ENCODE measurements around the gene AOAH.

The AOAH gene

GRCh38 chr7:36690514-36691187 lies 33.6 kb downstream of the AOAH start:
- no peak for DNase-seq

GRCh38 chr7:36690041-36690440 lies 34.3 kb downstream of the AOAH start:
- no peak for DNase-seq

GRCh38 chr7:36686499-36686898 lies 37.8 kb downstream of the AOAH start:
- no peak for DNase-seq

DNA sequence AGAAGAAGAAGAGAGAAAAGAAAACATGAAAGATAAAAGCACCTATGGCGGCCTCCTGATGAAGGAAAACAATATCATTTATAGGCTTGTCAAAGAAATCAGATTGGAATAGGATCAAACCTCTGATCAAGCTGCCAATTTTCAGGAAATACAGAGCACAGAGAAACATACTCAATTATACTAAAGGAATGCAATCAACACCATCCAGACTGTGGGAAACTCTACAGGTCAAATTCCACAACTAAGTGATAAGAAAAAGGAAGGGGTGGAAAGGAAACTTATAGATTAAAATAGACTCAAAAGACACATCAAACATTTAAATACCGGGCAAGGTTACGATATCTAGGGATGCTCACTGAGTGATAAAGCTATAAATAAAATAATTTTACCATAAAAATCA lies 39.3 kb downstream of the AOAH start:
- DNase-seq = no peak

- no peak for DNase-seq
These were observed 40.5 kb downstream of the AOAH start for GRCh38 chr7:36683695-36684357.

- DNase-seq = no peak
These were observed 41.2 kb downstream of the AOAH start for GRCh38 chr7:36683111-36683510.

- no peak for DNase-seq
These were observed 42.2 kb downstream of the AOAH start for GRCh38 chr7:36682102-36682501.

DNA sequence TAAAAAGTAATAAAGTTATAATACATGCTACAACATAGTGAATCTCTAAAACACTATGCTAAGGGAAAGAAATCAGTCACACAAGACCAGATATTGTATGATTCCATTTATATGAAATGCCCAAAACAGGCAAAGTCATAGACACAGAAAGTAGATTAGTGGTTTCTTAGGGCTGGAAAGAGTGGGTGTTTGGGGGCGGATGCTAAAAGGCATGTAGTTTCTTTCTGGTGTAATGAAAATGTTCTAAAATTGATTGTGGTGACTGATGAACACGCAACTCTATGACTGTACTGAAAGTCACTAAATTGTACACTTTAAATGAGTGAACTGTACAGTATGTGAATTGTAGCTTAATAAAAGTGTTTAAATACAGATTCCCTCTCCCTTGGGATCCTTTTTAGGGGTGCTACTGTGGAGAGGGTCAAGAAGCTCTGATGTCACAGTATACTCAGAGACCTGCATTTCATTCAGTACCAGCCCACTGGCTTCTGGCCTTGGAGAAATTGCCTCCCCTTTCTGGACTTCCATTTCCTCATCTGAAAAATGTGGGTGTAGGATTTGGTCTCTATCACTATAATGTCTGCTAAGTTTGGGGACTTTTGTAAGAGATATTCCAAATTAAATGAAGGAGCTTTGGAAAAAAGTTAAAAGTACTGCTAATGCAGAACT lies 46.4 kb downstream of the AOAH start:
- no peak for DNase-seq

- DNase-seq = no peak
These were observed 50.6 kb downstream of the AOAH start for GRCh38 chr7:36673703-36674102.

DNA sequence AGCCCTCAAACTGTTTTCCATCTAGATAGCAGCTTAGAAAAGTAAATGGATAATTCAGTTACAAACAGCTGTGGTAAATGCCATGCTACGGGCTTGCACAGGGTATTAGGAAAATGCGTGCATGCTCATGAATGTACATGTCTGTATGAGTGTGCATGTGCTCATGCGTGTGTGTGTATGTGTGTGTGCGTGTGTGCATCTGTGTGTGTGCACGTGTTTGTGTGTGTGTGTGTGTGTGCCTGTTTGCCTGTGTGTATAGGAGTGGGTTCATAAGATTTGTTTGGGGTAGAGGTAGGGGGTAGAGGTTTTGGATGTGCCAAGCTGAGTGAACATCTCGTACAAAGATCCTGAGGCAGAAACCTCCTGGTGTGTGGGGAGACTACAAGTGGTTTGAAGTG lies 52.9 kb downstream of the AOAH start:
- no peak for DNase-seq

GRCh38 chr7:36670585-36671431 lies 53.5 kb downstream of the AOAH start:
- peak; percentile 34 for DNase-seq

- no peak for DNase-seq
These were observed 55.5 kb downstream of the AOAH start for GRCh38 chr7:36668750-36669149.

GRCh38 chr7:36668080-36668479 lies 56.2 kb downstream of the AOAH start:
- DNase-seq = no peak

DNA sequence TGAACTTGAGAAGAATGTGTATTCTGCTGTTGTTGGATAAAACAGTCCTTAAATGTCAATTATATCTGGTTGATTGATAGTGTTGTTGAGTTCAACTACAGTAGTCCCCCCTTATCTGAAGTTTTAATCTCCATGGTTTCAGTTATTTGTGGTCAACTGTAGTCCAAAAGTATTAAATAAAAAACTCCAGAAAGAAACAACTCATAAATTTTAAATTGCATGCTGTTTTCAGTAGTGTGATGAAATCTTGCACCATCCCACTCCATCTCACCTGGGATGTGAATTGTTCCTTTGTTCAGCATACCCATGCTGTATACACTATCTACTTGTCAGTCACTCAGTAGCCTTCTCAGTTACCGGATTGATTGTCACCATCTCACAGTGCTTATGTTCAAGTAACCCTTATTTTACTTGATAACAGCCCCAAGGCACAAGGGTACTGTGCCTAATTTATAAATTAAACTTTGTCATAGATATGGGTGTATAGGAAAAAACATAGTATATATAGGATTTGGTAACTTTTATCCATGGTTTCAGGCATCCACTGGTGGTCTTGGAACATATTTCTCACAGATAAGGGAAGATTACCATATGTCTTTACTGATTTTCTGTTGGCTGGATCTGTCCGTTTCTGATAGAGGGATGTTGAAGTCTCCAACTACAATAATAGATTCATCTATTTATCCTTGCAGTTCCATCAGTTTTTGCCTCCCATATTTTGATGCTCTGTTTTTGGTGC lies 57.1 kb downstream of the AOAH start:
- DNase-seq = no peak

DNA sequence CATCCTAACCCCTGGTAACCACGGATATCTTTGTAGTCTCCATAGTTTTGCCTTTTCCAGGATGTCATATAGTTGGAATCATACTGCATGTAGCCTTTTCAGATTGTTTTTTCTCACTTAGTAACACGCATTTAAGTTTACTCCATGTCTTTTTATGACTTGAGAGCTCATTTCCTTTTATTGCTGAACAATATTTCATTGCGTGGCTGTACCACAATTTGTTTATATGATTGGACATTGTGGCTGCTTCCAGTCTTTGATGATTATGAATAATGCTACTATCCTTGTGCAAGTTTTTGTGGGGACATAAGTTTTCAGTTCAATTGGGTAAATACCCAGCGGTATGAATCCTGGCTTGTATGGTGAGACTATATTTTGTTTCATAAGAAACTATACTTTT lies 60.8 kb downstream of the AOAH start:
- DNase-seq = no peak

DNA sequence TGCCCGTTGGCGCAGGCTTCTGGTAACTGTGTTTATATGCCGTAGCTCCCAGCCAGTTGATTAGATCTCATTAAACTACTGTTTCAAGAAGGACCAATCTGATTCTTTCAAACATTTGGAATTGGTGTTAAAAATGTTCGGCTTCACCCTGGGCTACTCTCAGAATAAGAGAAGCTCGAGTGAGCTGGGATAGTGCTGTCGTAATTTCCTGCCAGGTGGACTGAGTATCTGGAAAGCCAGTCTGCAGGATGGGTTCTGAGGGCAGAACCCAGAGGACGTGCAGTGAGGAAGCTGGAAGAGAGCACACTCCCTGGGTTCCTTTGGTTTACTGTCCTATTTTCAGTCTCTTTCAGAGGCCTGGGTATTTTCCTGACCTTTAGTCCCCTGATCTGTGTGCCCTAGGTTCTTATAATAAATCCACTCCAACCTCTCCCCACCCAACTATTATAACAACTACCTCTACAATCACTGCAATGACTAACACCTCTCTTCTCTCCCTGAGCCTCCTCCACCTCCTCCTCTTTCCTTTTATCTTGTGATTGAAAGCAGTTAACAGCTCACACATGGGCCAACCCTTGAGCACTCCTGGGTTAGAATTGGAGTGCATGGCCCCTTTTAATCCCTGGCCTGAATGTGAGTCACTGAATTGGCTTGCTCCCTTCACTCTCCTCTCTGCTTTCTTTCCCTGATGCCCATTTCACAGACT lies 63.0 kb downstream of the AOAH start:
- DNase-seq = no peak

GRCh38 chr7:36659638-36660341 lies 64.5 kb downstream of the AOAH start:
- no peak for DNase-seq

GRCh38 chr7:36659172-36659516 lies 65.2 kb downstream of the AOAH start:
- DNase-seq = no peak

DNA sequence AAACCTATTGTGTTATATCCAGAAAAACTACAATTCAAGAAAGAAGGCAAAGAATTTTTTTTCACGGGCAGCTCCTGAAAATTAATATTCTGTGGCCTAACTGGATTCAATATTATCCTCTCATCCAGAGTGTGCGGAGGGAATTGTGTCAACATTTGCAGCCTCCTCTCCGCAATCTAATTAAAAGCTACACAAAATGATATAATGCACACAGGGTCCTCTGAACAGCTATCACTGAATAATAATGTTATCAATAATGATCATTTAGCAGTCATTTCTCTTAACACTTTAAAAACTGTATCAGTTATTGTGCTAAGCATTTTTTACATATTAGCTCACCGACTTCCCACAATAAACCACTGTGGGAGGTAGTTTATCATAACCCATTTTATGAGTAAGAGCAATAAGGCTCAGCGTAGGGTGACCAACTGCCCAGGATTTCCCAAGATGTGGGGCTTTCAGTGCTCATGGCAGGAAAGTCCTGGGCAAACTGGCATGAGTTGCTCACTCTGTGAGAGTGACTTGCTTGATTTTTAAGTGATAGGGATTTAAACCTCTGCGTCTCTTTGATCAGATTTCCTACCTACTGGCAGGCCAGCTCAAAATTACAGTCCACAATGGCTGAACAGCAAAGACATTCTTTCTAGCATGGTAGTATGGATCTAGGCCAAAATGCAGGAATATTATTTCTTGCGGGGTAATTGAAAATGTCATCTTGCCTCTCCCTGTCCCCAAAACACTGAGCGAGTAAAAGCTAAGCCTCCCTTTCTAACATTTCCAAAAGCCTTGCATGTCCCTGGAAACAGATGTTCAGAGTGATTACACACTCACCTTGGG lies 65.7 kb downstream of the AOAH start:
- no peak for DNase-seq

DNA sequence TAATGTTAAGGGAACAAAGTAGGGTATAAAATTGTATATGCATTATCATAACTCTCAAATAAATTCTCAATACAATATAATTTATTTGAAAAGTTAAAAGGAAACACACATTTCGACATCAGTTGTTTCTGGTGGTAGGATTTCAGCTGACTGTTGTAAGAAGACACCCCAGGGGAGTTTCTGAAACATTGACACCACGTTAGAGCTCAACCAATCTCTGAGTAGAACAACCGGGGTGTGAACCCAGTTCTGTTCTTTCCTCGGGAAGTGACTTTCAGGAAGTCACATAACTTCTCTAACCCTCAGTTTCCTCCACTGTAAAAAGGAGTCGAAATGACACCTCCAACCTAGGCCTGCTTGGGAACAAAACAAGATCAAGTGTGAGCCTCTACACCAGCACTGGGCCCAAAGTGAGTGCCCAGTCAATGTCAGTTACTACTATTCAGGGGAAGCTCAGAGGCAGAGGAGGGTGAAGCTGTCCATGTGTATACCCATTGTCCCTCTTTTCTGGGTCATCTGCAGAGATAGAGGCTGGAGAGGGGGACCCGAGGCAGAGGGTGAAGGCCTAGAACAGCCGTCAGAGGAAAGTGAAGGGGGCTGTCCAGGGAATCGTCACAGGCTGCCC lies 67.1 kb downstream of the AOAH start:
- no peak for DNase-seq
